Smooth muscle cell (in vitro differentiated cells): ENCODE results near the gene THOC7. TPM values are rescaled to one million over a fixed set of nuclear protein-coding genes. Genes with fewer than 3 reads are reported as not detected.

Experiments used
- DNase-seq: peaks from one replicate; lab custom pipeline; 2025; ENCODE audit not compliant: unreplicated experiment; lab: John Stamatoyannopoulos, UW
- H2AFZ ChIP-seq: fragments of 200-600 bp; sonication (generic); 2 replicates; pipeline ENCODE4 v1.6.0; 2016; ENCODE audit warnings: antibody characterized with exemption, low read depth, mild to moderate bottlenecking
- H3F3A ChIP-seq: fragments of 200-600 bp; sonication (generic); 2 replicates; pipeline ENCODE4 v1.6.0; 2017; ENCODE audit warnings: antibody characterized with exemption, low read depth
- H3K27ac ChIP-seq: fragments of 200-600 bp; sonication (generic); 2 replicates; pipeline ENCODE4 v1.5.1; 2016; ENCODE audit warnings: low read depth, mild to moderate bottlenecking
- H3K27me3 ChIP-seq: fragments of 200-600 bp; sonication (generic); 2 replicates; pipeline ENCODE4 v1.6.1; 2016; ENCODE audit warnings: low read depth, mild to moderate bottlenecking
- H3K36me3 ChIP-seq: fragments of 200-600 bp; sonication (generic); 2 replicates; pipeline ENCODE4 v1.5.1; 2016; ENCODE audit warnings: low read depth
- H3K4me1 ChIP-seq: fragments of 200-600 bp; sonication (generic); 2 replicates; pipeline ENCODE4 v1.5.1; 2016; ENCODE audit warnings: low read depth
- H3K4me2 ChIP-seq: fragments of 200-600 bp; sonication (generic); 2 replicates; pipeline ENCODE4 v1.6.0; 2016; ENCODE audit warnings: mild to moderate bottlenecking
- H3K4me3 ChIP-seq: fragments of 200-600 bp; sonication (generic); 2 replicates; pipeline ENCODE4 v1.5.1; 2016; ENCODE audit warnings: mild to moderate bottlenecking
- H3K79me2 ChIP-seq: fragments of 200-600 bp; sonication (generic); 2 replicates; pipeline ENCODE4 v1.6.0; 2016; ENCODE audit warnings: low read depth, mild to moderate bottlenecking
- H3K9ac ChIP-seq: fragments of 200-600 bp; sonication (generic); 2 replicates; pipeline ENCODE4 v1.6.0; 2016; ENCODE audit warnings: low read depth
- H3K9me3 ChIP-seq: fragments of 200-600 bp; sonication (generic); replicated peaks from 2 replicates; pipeline ENCODE4 v1.5.1; 2016; ENCODE audit warnings: low read depth
- H4K20me1 ChIP-seq: fragments of 200-600 bp; sonication (generic); 2 replicates; pipeline ENCODE4 v1.6.0; 2016; ENCODE audit warnings: low read depth
- CTCF ChIP-seq: fragments of 200-600 bp; sonication (generic); IDR thresholded peaks from 2 replicates; pipeline ENCODE4 v1.5.1; 2017; ENCODE audit warnings: borderline replicate concordance, mild to moderate bottlenecking, antibody characterized with exemption; ENCODE audit not compliant: insufficient read depth, poor library complexity, severe bottlenecking
- WGBS: methylation state at CpG from one replicate; pipeline ENCODE4 v1.1.7; 2016; ENCODE audit warnings: low lambda C conversion rate; 5-methylcytosine and 5-hydroxymethylcytosine counted together
- polyA plus RNA-seq: library from polyadenylated mRNA; unstranded; fragments of >200 nt; fragmentation: Nextera tagmentation; extraction: Ambion mirVana; gene quantifications from 2 replicates; pipeline ENCODE4 v1.2.1, GENCODE V29; 2016
- total RNA-seq: library from RNA; depleted of rRNA; stranded (reverse); fragments of >200 nt; gene quantifications from 2 replicates; pipeline ENCODE4 v1.2.3, GENCODE V29; 2014

Gene THOC7
- total and polyA plus RNA-seq, 2 experiments from 2014 or later, result 57.3 to 59.9 TPM

- Histone ChIP-seq H3K9ac (no peak overlapping the region), H3K27me3 (no peaks in the 10 kb centered on the region), H3K9me3 (no peaks in the 10 kb centered on the region), H3K4me1 (no peaks in the 10 kb centered on the region), H3K27ac (no peak overlapping the region), H3K4me2 (no peak overlapping the region), H3F3A (no peaks in the 10 kb centered on the region), H3K36me3 (no peaks in the 10 kb centered on the region), H3K4me3 (no peak overlapping the region), H2AFZ (no peak overlapping the region), H4K20me1 (peaks cover 26% of the 10 kb centered on the region), H3K79me2 (peaks cover 16% of the 10 kb centered on the region)
- WGBS, result 70% methylated on average over 4 of the region's 4 CpGs
- DNase-seq, result no peak
- no peak for TF ChIP-seq CTCF
Measured at GRCh38 chr3:63845215-63845614, 18.4 kb downstream of the THOC7 start.

DNA sequence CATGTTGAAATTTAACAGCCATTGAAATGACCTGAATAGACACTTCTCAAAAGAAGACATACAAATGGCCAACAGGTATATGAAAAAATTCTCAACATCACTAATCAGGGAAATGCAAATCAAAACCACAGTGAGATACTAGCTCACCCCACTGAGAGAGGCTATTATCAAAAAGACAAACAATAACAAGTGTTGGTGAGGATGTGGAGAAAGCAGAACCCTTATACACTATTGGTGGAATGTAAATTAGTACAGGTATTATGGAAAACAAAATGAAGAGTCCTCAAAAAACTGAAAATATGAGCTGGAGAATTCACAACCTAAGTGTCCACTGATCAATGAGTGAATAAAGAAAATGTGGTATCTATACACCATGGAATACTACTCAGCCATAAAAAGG lies 21.5 kb downstream of the THOC7 start:
- Histone ChIP-seq H3F3A (no peaks in the 10 kb centered on the region), H2AFZ (no peak overlapping the region), H3K9me3 (no peaks in the 10 kb centered on the region), H3K27ac (no peak overlapping the region), H3K4me3 (no peak overlapping the region), H3K79me2 (peaks cover 7% of the 10 kb centered on the region), H3K4me1 (no peaks in the 10 kb centered on the region), H3K27me3 (no peaks in the 10 kb centered on the region), H4K20me1 (peaks cover 10% of the 10 kb centered on the region), H3K4me2 (no peak overlapping the region), H3K36me3 (no peaks in the 10 kb centered on the region), H3K9ac (no peak overlapping the region)
- DNase-seq, result no peak
- no peak for TF ChIP-seq CTCF

DNA sequence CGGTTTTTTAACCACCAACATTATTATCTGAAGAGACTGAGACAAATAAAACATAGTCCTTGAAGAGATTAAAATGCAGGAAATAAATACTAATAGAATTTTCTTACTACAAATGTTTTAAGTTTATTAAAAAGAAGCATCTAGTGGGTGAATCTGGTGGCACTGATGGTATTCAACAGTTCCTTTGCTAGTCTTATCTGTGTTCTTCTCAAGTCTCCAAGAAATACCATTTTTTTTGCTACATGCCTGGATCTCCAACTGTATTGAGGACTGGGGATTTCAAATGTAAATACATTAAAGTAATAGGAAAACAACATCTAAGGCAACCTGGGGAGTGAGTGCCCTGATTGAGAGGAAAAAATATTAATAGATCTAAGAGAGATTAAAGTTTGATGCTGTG lies 21.9 kb downstream of the THOC7 start:
- Histone ChIP-seq H3K4me1 (no peaks in the 10 kb centered on the region), H3K27me3 (no peaks in the 10 kb centered on the region), H3K79me2 (peaks cover 3% of the 10 kb centered on the region), H3K9me3 (no peaks in the 10 kb centered on the region), H3K4me2 (no peak overlapping the region), H3F3A (no peaks in the 10 kb centered on the region), H3K9ac (no peak overlapping the region), H4K20me1 (peaks cover 10% of the 10 kb centered on the region), H3K4me3 (no peak overlapping the region), H3K27ac (no peak overlapping the region), H2AFZ (no peak overlapping the region), H3K36me3 (no peaks in the 10 kb centered on the region)
- 0% methylated on average over 1 of the region's 1 CpG for WGBS
- DNase-seq, result no peak
- no peak for TF ChIP-seq CTCF

DNA sequence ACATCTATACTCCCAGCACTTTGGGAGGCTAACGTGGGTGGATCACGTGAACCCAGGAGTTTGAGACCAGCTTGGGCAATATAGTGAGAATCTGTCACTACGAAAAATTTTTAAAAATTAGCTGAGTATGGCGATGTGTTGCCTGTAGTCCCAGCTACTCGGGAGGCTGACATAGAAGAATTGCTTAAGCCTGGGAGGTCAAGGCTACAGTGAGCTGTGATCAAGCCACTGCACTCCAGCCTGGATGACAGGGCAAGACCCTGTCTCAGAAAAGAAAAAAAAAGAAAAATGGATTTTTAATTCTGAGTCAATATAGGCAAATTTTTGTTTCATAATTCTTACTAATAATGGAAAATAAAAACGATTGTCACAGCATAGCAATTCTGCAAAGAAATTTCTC lies 31.2 kb downstream of the THOC7 start:
- DNase-seq, result no peak
- H4K20me1 ChIP-seq, result peaks cover 2% of the 10 kb centered on the region
- H3K36me3 ChIP-seq, result peaks cover 11% of the 10 kb centered on the region
- no peak overlapping the region for H2AFZ ChIP-seq
- no peaks in the 10 kb centered on the region for H3K9me3 ChIP-seq
- no peak for TF ChIP-seq CTCF
- H3K79me2 ChIP-seq, result no peaks in the 10 kb centered on the region
- 97% methylated on average over 6 of the region's 6 CpGs for WGBS
- no peaks in the 10 kb centered on the region for H3K4me1 ChIP-seq
- H3K4me2 ChIP-seq, result no peak overlapping the region
- no peak overlapping the region for H3K9ac ChIP-seq
- H3K27ac ChIP-seq, result no peak overlapping the region
- H3K4me3 ChIP-seq, result no peak overlapping the region
- no peaks in the 10 kb centered on the region for H3K27me3 ChIP-seq
- no peaks in the 10 kb centered on the region for H3F3A ChIP-seq
